IPS-15b (cell line): Measurements from ENCODE around the gene ENPP7.

Experiments used
- H3K27me3 ChIP-seq: one replicate; pipeline ENCODE4 v1.6.1; 2013; ENCODE audit warnings: low read length; ENCODE audit not compliant: control insufficient read depth, insufficient read depth
- H3K36me3 ChIP-seq: one replicate; pipeline ENCODE4 v1.6.1; 2013; ENCODE audit warnings: low read length; ENCODE audit not compliant: control insufficient read depth, insufficient read depth
- H3K4me1 ChIP-seq: one replicate; pipeline ENCODE4 v1.6.1; 2013; ENCODE audit warnings: mild to moderate bottlenecking, low read length; ENCODE audit not compliant: control insufficient read depth, insufficient read depth
- H3K4me3 ChIP-seq: one replicate; pipeline ENCODE4 v1.5.1; 2013; ENCODE audit warnings: low read depth, low read length
- H3K9ac ChIP-seq: one replicate; pipeline ENCODE4 v1.6.1; 2013; ENCODE audit warnings: low read depth, mild to moderate bottlenecking, low read length
- H3K9me3 ChIP-seq: one replicate; pipeline ENCODE4 v1.6.1; 2013; ENCODE audit warnings: mild to moderate bottlenecking, low read length; ENCODE audit not compliant: control insufficient read depth, insufficient read depth

ENPP7 gene

DNA sequence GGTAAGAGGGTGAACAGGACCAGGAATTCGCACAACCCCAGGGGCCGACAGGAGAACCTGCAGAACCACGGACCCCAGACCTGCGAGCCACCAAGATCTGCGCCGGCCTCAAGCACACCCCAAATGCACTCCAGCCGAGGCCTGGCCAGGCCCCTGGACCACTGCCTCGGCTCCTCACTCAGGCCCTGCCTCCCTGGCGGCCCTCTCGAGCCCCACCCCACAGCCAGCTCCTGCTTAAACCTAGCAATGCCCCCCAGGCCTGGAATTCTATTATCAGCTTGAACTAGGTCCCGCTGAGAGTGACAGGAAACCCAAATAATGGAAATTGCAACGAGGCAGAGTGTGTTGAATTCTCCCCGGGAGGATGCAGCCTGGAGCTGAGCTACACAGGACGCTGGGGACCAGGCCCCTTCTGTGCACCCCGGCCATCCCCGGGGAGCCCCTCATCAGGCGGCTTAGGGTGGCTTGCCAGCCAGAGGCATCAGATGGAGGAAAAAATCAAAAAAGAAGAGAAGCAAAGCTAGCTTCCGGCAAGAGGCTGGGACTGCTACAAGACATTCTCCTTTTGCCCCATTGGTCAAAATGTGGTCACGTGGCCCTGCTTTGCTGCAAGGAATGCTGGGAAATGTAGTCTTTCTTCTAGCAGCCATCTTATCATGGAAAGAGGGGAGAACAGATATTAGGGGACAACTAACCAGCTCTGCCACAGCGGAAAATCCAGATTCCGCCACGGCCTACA, 2.4 kb upstream of the ENPP7 start:
- no peak overlapping the region for H3K4me3 ChIP-seq
- H3K4me1 ChIP-seq: peaks cover 2% of the 10 kb centered on the region
- H3K9ac ChIP-seq: no peak overlapping the region

DNA sequence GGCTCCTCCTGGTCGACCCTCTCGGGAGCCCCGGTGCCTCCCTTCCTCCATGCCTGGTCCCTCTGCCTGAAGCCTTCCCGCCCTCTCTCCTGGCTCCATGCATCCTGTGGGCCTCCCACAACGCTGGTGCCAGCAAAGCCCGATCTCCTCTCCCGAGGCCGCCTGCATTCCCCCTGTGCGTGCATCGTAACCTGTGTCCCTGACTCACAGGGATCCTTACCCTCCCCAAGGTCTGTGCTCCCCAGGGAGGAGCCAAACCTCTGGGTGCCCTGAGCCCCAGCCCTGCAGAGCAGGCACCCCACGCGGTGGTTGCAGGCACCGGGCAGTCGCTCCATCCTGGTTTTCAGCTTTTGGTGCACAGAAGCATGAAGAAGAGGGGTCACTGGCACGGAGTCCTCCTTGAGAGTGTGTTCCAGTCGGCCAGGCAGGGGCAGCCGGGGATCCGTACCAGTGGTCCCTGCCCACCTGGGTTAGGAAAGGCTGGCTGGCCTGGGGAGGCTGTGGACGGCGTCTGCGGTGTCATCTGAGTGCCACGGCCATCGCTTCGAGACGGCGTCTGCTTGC, 1.8 kb upstream of the ENPP7 start:
- no peaks in the 10 kb centered on the region for H3K9me3 ChIP-seq
- H3K36me3 ChIP-seq: no peaks in the 10 kb centered on the region
- H3K9ac ChIP-seq: no peak overlapping the region
- no peak overlapping the region for H3K4me3 ChIP-seq
- peaks cover 2% of the 10 kb centered on the region for H3K4me1 ChIP-seq
- H3K27me3 ChIP-seq: no peaks in the 10 kb centered on the region

More for the DNA sequence above, 2.4 kb upstream of the ENPP7 start:
- Histone ChIP-seq H3K36me3 (no peaks in the 10 kb centered on the region), H3K9me3 (no peaks in the 10 kb centered on the region), H3K27me3 (no peaks in the 10 kb centered on the region)

DNA sequence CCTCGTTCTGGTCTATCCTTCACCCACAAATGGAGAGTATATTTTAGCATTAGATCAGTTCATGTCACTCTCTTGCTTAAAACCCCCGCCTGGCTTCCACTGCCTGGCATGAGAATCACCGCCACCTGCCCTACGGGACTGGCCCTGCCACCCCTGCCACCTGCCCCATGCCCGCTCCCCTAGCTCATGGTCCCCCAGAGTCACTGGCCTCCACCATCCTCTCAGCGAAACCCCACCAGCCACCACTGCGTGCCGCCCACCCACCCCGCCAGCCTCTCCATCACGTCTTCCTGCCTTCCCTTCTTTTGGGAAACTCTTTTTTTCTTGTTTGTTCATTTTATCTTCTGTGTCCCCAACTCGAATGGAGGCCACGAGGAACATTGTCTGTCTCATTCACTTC, 982 bp upstream of the ENPP7 start:
- Histone ChIP-seq H3K4me3 (no peak overlapping the region), H3K36me3 (no peaks in the 10 kb centered on the region), H3K4me1 (peaks cover 2% of the 10 kb centered on the region), H3K27me3 (no peaks in the 10 kb centered on the region), H3K9me3 (no peaks in the 10 kb centered on the region), H3K9ac (no peak overlapping the region)

DNA sequence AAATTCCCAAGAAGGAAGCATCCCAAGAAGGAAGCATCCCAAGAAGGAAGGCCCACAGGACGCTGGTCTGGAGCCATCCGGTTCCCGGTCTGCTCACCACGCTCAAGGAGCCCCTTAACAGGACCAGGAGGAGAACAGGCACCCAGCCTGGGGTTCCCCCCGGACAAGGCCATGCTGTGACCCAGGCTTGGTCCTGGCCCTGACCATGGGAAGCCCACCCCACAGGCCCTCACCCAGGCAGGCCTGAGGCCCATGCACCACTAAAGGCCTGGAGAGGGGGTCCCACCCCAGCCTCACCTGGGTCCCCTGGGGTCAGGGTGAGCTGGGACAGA, 340 bp upstream of the ENPP7 start:
- no peaks in the 10 kb centered on the region for H3K27me3 ChIP-seq
- no peaks in the 10 kb centered on the region for H3K9me3 ChIP-seq
- peaks cover 2% of the 10 kb centered on the region for H3K4me1 ChIP-seq
- no peaks in the 10 kb centered on the region for H3K36me3 ChIP-seq
- no peak overlapping the region for H3K9ac ChIP-seq
- no peak overlapping the region for H3K4me3 ChIP-seq

DNA sequence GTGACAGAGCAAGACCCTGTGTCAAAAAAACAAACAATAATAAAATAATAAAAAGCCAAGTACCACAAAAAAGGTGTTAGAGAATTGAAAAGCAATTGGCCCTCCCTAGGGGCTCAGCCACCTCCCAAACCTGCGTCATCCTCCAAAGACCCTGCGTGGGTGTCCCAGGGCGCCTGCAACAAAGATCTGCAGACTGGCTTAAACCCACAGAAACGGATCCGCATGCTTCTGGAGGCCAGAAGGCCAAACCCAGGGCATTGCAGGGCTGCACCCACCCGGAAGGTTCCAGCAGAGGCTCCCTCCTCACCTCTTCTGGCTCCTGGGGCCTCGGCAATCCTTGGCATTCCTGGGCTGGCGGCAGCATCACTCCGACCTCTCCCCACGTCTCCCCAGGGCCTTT, 1.5 kb downstream of the ENPP7 start:
- Histone ChIP-seq H3K9ac (no peak overlapping the region), H3K4me3 (no peak overlapping the region), H3K9me3 (no peaks in the 10 kb centered on the region), H3K36me3 (no peaks in the 10 kb centered on the region), H3K4me1 (peaks cover 2% of the 10 kb centered on the region), H3K27me3 (no peaks in the 10 kb centered on the region)

DNA sequence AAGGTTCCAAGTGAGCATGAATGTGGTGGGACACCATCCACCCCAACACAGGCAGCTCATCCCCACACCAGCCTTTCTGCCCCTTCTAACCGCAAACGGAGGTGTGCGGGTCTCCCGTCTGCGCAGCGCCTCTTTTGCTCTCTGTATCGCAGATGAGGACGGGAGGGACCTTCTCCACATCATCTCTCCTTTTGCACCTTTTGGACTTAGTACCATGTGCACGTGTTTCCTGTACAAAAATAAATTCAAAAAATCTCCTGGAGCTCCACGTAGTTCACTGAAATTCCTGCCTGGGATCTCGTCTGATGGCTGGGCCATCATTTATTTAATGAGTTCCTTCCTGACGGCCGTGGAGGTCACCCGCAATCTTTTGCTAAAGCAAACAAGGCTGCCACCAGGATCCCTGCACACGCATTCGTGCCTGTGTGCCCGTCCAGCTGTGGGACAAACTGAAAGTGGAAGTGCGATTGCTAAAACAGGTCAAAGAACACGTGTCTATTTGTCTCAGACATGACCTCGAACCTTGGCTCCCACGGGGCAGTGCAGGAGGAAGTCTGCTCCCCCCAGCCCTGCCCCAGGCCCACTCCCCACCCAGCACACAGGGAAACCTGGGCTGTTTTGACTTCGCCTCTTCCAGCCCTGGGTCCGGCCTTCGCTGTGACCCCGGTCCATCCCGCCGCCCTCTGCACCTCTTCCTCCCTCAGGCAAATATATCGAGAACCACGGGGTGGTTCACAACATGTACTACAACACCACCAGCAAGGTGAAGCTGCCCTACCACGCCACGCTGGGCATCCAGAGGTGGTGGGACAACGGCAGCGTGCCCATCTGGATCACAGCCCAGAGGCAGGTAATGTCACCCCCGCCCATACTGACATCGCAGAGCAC, 2.3 kb downstream of the ENPP7 start:
- Histone ChIP-seq H3K4me1 (peaks cover 2% of the 10 kb centered on the region), H3K4me3 (no peak overlapping the region), H3K27me3 (no peaks in the 10 kb centered on the region), H3K9ac (no peak overlapping the region), H3K9me3 (no peaks in the 10 kb centered on the region), H3K36me3 (no peaks in the 10 kb centered on the region)

DNA sequence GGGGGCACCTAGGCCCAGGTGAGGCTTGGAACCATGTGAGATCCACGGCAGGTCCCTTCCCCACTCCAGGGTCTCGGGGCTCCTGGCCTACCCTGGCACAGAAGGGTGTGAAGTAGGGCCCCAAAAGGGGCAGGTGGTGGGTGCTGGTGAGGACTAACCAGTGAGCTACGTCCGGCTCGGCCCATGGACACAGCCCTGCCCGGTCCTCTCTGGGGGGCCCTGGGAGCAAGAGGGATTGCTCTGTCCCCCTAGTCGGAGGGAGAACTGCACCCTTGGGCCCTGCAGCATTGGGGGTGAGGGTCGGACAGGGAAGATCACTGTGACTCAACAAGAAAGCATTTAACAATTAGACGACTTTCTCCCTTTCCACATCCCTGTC, 2.9 kb downstream of the ENPP7 start:
- Histone ChIP-seq H3K4me3 (no peak overlapping the region), H3K9me3 (no peaks in the 10 kb centered on the region), H3K36me3 (no peaks in the 10 kb centered on the region), H3K9ac (no peak overlapping the region), H3K4me1 (no peaks in the 10 kb centered on the region), H3K27me3 (no peaks in the 10 kb centered on the region)

DNA sequence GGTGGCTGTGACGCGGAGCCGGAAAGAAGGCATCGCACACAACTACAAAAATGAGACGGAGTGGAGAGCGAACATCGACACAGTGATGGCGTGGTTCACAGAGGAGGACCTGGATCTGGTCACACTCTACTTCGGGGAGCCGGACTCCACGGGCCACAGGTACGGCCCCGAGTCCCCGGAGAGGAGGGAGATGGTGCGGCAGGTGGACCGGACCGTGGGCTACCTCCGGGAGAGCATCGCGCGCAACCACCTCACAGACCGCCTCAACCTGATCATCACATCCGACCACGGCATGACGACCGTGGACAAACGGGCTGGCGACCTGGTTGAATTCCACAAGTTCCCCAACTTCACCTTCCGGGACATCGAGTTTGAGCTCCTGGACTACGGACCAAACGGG, 4.4 kb downstream of the ENPP7 start:
- Histone ChIP-seq H3K9me3 (no peaks in the 10 kb centered on the region), H3K9ac (no peak overlapping the region), H3K4me1 (no peaks in the 10 kb centered on the region), H3K36me3 (no peaks in the 10 kb centered on the region), H3K27me3 (peaks cover 4% of the 10 kb centered on the region), H3K4me3 (no peak overlapping the region)

DNA sequence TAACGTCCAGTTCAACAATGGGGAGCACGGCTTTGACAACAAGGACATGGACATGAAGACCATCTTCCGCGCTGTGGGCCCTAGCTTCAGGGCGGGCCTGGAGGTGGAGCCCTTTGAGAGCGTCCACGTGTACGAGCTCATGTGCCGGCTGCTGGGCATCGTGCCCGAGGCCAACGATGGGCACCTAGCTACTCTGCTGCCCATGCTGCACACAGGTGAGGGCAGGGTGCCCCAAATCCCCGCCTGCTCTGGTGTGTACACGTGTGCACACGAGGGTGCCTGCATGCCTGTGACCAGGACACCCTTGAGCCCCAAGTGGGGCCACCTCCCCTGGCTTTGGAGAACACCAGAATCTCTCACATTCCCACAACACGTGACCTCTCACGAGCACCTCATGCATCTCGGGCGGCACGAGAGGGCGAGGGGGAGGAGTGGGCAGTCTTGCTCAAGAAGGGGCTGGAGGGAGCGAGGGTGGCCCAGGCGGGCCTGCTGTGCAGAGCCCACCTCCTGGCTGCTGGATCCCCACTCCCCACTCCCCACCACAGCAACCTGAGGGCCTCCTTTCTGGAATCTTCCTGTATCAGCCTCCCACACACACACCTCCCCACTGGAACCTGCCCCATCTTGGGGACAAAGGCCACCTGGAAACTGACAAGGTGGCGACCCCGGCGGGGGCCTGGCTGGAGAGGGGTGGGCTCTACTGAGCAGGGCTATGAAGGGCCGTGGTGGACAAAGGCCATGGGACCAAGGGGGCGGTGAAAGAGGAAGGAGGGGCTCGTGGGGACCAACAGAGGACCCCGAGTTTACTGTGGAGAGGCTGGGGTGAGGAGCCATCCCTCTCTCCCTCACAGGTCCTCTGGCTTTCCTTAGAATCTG, 6.5 kb downstream of the ENPP7 start:
- no peak overlapping the region for H3K9ac ChIP-seq

DNA sequence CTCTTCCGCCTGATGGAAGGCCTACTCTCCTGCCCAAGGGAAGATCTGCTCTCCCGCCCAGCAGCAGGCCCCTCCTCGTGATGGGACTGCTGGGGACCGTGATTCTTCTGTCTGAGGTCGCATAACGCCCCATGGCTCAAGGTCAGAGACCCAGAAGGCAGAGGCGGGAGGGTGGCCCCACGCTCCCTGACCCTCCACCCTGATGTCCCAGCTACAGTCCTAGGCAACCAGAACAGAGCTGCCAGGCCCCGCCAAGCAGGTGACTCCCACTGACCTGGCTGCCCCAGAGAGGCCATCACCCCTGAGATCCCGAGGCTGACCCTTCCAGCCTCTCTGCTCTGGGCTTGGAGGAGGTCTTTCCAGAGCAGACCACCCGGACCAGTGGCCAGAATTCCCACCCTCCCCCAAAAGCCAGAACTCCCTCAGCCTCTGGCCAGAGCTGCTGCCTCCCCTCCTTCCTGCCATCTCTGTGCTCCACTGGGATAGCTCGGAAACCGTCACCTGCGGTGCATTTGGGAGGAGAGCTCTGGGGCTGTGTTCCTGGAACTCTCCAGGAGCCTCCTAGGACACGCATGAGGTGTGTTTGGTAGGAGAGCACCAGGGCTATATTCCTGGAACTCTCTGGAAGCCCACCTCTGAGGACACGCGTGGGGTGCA, 7.3 kb downstream of the ENPP7 start:
- Histone ChIP-seq H3K36me3 (no peaks in the 10 kb centered on the region), H3K4me3 (no peak overlapping the region), H3K9me3 (no peaks in the 10 kb centered on the region), H3K9ac (no peak overlapping the region), H3K27me3 (peaks cover 22% of the 10 kb centered on the region), H3K4me1 (no peaks in the 10 kb centered on the region)

More for the DNA sequence above, 6.5 kb downstream of the ENPP7 start:
- Histone ChIP-seq H3K27me3 (peaks cover 16% of the 10 kb centered on the region), H3K4me1 (no peaks in the 10 kb centered on the region), H3K36me3 (no peaks in the 10 kb centered on the region), H3K9me3 (no peaks in the 10 kb centered on the region), H3K4me3 (no peak overlapping the region)

DNA sequence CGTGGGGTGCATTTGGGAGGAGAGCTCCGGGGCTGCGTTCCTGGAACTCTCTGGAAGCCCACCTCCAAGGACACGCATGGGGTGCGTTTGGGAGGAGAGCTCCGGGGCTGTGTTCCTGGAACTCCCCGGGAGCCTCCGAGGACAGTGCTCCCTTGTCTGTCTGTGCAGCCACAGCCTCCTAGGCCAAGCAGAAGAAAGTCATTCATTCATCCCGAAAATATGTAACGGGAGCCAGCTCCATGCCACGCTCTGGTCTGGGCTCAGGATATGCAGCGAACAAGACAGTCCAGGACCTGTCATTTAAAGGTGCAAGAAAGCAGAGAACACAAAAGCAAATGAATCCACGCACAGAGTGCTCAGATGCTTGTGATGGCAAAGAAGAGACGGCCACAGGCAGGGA, 7.9 kb downstream of the ENPP7 start:
- H3K4me3 ChIP-seq: no peak overlapping the region
- no peaks in the 10 kb centered on the region for H3K4me1 ChIP-seq

More for the DNA sequence above, 7.9 kb downstream of the ENPP7 start:
- Histone ChIP-seq H3K27me3 (peaks cover 25% of the 10 kb centered on the region), H3K36me3 (no peaks in the 10 kb centered on the region), H3K9me3 (no peaks in the 10 kb centered on the region), H3K9ac (no peak overlapping the region)
